Activated T-cell treated with anti-CD3 and anti-CD28 coated beads, Interleukin-2, amount 50 U/mL, for 1 hour (primary cell): ENCODE measurements around the gene COLEC12.
"Not testable (repeated sequence)": the region's sequence is repeated elsewhere in the genome, so short reads cannot be mapped to it uniquely, and the experiment has no call there.

ENCODE experiments used
- DNase-seq: peaks from one replicate; pipeline ENCODE4 v3.0.0-alpha.2; 2020

COLEC12 gene

DNA sequence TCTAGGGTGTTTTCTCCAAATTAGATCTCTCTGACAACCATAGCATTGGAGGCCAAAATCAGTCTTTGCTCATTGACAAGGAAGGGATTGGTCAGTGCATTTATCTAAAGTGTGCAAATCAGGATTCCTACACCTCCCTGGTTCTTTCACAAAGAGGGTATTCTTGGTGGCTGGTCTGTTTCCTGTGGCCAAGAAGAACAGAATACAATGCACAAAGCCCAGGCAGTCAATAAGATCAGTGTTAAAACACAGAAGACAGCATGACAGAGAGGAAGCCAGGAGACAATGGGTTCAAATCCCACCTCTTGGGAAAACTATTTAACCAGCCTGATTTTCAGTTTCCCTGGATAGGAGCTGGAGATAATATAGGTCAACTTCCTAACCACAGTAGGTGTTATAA lies 186.6 kb downstream of the COLEC12 start:
- no peak for DNase-seq

DNA sequence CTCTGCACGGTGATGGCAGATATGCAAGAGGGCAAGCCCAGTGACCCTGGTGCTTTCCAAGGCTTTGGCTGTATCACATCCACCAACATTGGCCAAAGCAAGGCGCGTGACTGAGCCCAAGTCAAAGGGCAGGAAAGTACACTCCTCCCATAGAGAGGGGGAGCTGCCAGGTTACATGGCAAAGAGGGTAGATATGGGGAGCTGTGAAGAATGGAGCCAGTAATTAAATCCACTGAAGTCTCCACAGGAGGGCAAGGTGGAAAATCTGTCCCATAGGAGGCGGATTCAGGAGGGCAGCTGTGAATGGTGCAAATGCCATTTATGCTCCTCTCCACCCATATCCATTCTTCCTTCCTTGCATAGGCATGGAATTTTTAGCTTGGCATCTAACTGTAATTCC lies 188.1 kb downstream of the COLEC12 start:
- no peak for DNase-seq

DNA sequence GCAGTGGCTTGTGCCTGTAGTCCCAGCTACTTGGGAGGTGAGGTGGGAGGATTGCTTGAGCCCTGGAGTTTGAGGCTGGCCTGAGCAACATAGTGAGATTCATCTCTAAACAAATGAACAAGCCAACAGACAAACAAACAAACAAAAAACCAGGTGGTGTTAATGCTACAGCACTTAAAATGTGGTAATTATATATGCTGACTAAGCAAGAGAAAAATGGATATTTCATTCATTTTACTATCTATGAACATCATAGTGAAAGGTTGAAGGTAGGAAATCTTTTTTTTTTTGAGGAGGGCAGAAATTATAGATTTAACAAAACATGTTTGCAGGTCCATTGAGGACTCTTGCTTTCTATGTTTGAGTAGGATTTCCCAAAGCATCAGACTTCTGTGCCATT lies 190.5 kb downstream of the COLEC12 start:
- DNase-seq = no peak

DNA sequence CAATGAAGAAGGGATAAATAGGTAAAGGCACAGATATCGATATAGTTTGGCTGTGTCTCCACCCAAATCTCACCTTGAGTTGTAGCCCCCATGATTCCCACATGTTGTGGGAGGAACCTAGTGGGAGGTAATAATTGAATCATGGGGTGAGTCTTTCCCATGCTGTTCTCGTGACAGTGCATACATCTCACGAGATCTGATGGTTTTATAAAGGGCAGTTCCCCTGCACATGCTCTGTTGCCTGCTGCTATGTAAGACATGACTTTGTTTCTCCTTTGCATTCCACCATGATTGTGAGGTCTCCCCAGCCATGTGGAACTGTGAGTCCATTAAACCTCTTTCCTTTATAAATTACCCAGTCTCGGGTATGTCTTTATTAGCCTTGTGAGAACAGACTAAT lies 192.4 kb downstream of the COLEC12 start:
- not testable (repeated sequence) for DNase-seq

DNA sequence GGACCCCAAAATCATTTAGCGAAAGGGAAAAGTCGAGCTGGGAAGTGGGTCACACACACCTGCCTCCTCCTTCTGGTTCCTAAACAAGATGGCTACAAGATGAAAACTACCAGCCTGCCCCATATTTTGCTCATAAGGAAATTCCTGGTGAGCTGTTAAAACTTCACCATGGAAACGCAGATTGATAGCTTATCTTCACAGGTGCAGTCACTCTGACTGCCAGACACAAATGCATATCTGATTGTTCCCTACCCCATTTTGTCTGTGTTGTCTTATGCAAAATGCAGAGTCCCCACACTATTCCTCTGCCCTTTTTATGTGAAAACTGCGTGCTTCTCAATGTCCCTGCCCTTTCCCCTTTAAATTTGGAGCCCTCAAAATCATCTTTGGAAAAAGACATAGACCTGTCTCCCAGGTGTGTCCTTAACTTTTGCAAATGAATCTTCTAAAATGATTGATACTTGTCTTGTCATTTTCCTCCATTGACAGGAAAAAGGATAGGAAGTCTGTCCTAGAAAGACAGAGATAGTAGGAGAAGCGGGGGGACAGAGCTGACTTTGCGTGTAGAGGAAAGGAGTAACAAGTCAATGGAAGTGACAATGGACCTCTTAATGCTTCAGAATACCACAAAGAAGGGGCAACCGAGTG lies 193.8 kb downstream of the COLEC12 start:
- DNase-seq = no peak

DNA sequence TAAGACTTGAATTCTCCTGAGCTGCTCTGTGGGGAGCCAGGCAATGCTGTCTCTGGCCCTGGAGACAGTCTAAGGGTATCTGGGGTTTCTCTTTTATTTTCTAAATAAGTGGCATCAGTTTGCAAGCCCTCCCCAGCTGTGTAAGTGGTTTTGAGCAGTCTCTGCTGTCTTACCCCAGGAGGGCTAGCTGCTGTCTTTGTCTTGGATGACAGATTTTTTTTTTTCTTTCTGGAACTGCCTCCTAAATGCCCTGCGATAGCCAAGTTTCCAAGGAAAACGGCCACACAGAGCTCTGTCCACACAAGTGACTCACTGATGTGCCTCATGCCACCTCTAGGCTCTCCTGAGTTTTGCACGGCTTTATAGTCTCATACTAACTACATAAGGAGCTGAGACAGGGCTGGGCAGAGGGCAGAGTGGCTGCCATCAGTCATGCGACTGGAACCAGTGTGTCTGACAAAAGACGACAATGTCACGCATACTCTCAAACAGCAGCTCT lies 195.4 kb downstream of the COLEC12 start:
- no peak for DNase-seq

DNA sequence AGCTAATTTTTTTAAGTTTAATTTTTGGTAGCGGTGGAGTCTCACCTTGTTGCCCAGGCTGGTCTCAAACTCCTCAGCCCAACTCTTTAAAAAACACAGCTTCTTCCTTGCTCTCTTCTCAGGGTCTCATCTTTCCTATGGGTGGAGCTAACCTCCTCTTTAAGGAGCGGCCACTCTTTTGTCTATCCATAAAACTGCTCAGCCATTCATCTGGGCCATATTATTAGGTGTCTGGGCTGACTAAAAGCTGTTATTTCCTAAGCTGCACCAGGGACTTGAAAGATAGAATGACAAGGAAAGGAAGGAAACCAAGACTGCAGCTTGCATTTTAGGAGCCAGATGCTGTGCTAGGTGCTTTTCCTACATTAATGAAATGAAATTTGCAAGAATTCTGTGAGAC lies 196.9 kb downstream of the COLEC12 start:
- DNase-seq = no peak

DNA sequence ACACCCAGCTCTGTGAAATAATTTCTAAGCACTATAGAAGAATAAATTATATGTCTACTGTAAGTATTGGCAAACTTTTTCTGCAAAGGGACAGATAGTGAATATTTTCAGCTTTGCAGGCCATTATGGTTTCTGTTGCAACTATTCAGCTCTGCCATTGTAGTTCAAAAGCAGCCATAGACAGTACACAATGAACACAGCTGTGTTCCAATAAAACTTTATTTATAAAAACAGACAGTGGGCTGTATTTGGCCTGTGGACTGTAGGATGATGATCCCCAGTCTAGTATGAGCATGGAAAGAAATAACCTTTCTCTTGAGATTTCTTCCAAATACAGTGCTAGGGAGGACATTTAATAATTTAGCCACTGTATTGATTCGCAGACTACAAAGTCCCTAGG lies 197.5 kb downstream of the COLEC12 start:
- DNase-seq = no peak

DNA sequence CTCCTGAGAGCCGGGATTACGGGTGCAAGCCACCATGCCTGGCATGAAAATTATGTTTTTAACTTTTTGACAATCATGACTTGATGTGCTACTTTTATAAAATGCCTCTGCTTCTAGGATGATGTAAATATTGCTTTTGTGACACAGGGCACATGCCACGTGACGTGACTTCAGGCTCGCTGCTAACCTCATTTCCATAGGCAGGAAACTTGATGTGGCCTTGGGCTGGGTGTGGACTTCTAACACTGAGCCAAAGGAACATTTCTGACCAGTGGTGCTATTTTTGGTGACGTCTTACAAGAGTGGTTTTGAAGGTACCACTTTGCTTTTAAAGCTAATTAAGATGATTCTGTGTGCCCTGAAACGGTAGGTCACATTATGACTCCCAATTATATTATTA lies 198.4 kb downstream of the COLEC12 start:
- DNase-seq = no peak

DNA sequence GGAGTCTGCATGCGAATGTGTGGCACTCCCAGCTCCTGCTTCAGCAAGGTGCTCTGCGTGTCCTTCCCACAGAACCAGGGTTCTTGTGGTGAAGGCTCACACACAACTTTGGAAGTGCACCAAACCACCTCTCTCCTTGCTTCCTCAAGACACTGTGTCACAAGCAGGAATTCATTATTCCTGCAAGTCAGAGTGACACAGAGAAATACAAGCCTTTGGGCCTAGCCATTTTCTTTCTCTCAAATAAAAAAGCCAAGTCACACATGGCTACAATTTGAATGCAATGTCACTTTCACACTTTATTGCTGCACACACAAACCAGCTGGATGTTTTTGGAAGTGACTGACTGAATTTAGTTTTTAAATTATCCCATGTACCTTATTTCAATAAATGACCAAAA lies 202.6 kb downstream of the COLEC12 start:
- no peak for DNase-seq

DNA sequence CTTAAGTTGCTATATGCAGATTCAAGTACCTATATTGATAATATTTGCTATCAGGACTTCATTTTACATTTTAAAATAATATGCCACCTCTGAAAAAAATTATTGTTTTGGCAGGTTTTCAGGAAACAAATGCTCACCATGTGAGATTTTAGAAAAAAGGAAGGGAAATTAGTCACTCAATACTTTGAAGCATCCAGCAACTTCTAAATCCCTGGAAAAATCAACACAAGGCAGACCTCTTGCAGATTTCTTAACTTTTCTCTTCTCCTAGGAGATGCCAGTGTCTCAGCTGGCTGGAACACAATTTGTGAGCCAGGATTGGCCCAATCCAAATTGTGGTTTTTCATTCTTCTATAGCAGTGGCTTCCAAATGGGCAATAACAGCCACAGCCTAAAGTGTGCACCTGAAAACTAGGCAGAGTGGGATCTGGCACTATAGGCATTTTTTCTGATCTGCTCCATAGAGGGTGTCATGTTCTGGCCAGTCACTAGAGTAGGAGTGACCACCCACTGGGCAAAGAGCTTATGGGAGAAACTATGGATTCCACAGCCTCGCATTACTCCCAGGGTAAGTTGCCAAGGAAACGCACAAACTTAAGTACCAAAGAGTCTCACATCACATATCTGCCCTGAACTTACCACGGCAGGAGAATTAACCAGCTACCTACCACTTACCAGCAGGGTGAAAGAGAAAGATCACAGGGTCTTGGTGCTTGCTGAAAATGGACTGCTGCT lies 204.6 kb downstream of the COLEC12 start:
- DNase-seq = no peak

DNA sequence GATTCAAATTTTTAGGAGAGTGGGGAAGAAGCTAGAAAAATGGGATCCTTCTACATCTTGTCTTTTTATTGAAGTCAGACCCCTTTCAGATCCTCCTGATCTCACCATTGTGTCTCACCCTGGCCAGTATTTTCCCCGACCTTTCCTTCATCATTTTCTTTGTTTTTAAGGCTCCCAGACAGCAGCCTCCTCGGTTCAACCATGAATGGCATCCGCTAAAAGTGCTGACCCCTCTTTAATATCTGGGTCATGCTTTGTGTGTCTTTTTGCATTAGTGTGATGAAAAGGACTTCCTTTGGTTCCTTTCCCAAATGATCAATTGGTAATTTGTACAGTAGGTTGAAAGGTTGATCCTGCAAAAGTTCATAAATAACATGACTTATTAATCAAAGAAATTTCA lies 205.9 kb downstream of the COLEC12 start:
- DNase-seq = no peak

DNA sequence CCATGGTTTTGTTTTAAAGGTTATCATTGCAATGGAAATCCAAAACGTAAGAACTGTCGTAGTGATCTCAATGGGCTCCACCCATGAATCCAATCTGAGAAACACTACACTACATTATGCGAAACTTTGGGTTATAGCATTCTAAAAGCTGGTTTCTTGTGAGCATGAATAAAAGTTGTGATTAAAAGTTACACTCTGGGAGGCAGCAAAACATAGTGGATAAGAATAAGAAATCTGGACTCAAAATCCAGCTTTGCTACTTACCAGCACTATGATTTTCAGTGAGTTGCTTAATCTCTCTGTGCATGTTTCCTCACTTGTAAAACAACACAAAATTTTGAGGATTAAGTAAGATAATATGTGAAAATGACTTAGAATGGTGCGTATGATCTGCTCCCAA lies 207.0 kb downstream of the COLEC12 start:
- no peak for DNase-seq

DNA sequence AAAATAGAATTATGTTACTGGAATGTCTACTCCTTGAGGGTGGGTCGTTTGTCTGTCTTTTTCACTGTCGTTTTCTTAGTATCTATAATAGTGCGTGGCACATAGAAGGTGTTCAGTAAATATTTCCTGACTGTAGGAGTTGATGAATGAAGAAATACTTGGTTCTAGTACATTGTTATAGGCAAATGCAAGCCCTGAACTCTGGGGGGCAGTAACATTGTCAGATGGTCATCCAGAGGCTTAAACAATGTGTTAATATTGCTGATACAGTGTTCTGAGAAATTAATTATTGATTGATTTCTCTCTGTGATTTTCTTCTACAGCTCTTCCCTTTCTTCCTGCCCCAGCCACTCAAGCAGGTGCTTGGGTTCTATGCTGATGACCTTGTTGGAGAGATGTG lies 208.2 kb downstream of the COLEC12 start:
- no peak for DNase-seq

DNA sequence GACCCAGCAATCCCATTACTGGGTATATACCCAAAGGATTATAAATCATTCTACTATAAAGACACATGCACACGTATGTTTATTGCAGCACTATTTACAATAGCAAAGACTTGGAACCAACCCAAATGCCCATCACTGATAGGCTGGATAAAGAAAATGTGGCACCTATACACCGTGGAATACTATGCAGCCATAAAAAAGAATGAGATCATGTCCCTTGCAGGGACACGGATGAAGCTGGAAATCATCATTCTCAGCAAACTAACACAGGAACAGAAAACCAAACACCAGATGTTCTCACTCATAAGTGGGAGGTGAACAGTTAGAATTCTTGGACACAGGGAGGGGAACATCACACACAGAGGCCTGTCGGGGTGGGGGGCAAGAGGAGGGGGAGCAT lies 210.5 kb downstream of the COLEC12 start:
- DNase-seq = not testable (repeated sequence)

DNA sequence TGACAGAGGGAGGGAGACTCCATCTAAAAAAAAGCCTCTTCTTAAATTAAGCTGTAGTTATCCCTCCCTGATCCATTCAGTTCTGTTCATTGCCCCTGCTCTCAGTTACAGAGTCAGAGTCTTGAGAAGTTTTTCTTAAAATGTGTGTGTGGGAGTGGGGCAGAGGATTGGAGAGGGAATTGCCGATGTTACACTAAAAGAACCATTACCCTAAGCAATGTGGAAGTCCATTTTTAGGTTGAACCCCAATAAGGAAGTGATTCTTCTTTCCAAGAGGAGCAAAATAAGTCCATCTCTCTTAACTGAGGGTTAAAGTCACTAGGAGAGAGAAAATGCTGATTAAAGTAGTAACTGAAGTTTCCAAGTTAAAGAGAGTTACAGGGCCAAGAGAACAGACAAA lies 211.5 kb downstream of the COLEC12 start:
- no peak for DNase-seq

DNA sequence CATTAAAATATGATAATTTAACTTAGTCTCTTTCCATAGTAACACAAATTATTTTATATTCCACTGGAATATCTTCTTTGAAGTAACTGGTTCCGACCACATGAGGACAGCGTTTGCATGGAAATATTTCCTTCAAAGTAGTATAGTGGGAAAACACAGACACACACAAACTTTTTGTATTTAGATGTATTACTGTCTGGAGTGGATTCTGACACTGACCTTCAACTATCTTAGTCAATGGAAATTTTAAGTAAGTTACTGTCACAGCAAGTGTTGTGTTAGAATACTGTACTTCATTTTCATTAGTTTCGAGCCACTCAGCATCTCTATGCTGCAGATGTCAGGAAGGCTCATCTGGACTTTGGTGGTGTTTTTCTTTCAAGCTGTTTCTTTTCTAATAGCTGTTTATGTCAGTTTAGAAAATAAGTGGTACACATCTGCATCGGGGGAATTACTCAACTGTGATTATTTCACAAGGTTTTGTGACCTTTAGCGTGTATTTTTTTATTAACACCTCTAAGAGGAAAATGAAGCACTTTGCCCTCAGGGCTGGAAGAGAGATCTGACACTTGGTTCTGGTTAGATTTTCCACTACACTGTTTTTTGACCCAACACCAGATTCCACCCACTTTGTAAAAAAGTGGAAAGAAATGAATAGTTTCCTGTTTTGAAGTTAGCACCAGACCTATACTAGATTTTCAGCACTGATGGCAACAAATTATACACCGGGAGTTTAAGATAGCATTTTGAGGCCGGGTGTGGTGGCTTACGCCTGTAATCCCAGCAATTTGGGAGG lies 213.8 kb downstream of the COLEC12 start:
- no peak for DNase-seq

DNA sequence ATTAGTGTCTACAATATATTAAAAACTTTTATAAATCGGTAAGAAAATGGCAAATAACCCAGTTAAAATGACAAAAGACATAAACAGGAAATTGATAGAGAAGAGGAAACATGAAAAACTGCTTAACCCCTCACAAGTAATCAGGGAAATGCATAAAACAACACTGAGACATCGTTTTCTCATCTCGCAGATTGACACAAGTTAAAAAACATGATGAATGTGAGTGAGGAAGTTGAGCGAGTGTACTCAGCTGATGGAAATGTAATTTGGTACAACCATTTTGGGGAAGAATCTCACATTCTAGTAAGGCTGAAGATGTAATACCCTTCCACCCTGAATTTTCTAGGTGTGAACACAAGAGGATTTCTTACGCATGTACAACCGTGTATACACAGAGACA lies 214.7 kb downstream of the COLEC12 start:
- no peak for DNase-seq

DNA sequence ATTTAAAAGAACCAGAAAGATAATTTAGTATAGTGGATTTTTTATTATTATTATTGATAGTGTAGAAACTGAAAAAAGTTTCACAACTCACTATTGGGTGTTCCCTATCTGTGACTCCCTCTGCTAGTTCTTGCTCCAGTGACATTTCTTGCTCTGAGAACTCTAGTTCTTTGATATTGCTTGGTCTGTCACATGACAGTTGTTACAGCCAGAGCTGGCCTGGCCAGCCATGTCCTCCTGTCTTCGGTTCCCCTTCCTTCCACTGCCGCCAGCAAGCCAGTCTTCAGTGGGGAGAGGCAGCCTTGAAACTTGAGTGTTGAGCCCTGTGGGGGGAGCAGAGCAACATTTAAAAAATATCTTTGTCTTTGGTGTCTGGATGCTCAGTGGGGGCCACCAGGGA lies 225.0 kb downstream of the COLEC12 start:
- DNase-seq = no peak

DNA sequence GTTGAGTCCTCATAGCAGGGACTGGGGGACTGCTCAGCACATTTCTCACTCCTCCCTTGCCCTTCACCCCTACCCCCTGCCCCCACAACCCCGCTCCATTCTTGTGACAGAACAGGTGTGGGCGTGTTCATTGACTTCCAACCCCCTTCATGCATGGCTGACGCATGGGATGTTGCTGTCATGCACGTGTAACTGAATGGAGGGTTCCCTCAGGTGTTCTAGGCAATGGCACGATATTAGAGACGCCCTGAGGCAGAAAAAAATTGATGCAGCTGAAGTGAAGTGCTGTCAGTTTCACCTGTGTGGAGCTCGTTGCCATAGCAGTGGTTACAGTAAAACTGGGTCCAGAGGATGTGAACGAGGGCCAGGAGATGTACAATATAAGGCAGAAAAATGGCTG lies 226.2 kb downstream of the COLEC12 start:
- no peak for DNase-seq

DNA sequence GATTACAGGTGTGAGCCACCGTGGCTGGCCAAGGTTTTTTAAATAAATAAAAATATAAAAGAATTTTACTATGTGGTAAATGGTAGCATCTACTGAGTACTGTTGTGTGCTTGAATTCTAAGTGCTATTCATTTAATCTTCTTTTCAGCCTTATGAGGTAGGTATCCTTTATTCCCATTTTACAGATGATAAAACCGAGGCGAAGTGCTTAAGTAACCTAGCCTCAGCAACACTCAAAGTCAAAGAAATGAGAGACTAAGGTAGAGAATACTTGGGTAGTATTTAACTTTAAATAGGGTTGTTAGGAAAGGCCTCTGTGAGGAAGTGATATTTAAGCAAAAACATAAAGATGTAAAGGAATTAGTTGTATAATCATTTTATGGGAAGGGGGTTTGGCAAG lies 227.0 kb downstream of the COLEC12 start:
- DNase-seq = no peak

DNA sequence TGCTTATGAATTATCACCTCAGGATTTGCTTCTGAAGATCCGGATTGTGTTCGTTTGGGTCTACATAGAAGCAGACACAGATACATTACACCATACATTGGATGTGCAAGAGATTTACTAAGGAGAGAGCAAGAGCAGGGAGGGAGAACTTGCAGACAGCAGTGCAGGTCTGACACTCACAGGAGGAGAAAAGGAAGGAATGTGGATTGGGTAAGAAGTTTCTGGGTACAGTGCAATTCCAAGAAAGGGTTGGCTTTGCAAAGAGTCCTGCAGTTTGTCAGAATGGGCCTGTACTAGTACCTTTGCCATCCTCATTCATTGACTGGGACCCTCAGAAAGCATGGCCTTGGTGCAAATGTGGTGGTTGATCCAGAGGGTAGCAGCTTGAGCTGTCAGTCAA lies 227.9 kb downstream of the COLEC12 start:
- no peak for DNase-seq

DNA sequence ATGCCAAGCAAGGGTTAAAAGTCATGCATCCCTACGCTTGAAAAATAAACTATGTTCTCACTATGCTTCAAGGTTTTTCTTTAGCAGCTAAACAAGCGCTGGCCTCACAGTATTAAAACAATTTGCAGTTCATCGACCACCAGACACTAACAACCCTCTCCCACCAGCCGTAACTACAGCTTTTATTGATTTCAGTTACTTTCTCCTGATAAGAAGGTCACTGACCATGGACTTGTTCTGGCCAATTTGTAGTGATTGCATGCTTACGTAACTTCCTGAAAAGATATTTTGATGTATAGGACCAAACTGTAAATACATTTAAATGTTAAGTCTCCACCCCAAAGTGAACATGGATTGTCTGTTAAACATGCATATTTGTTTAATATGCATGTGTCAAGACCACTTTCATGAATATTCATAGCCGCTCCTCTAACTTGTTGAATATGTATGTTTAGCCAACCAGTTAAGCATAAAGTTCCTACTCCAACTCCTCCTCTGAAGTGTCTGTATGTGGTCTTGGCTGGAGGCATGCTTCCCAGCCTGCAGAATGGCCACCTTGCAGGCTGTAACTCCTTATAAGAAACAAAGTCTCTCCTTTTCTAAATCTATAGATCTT lies 230.9 kb downstream of the COLEC12 start:
- DNase-seq = no peak
